Retina (tissue), 1 donor: ENCODE results near the gene FN3K.

Experiments used
- DNase-seq: peaks from one replicate; pipeline ENCODE4 v3.0.0-alpha.2; 2016

The FN3K gene

GRCh38 chr17:82703935-82704865, 31.2 kb upstream of the FN3K start:
- DNase-seq: no peak

- DNase-seq: no peak
Observed at GRCh38 chr17:82704886-82705285, 30.5 kb upstream of the FN3K start.

GRCh38 chr17:82705756-82706155, 29.7 kb upstream of the FN3K start:
- DNase-seq: no peak

DNA sequence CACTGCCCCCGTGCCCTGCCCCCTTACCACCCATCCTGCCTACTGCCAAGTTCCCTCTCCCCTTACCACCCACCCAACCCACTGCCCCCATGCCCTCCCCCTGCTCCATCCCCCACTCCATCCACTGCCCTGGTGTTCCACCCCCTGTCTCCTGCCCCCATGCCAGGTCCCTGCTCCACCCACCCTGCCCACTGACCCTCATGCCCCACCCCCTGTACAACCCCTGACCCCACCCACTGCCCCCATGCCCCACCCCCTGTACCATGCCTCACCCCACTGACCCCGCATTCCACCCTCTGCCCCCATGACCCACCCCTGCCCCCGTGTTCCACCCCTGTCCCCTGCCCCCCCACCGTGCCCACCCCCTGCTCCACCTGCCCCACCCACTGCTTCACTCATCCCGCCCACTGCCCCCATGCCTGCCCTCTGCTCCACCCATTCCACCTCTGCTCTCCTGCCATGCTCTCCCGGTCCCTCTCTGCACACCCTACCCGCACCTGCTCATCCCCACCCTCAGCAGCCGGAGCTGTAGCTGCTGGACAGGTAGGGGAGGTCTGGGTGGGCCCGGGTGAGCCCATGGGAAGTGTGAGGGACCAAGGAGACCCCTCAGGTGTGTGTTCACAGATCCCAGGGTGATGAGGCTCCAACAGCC, 26.3 kb upstream of the FN3K start:
- no peak for DNase-seq

- no peak for DNase-seq
Observed at GRCh38 chr17:82709676-82710498, 25.5 kb upstream of the FN3K start.

- DNase-seq: no peak
Observed at GRCh38 chr17:82710499-82711232, 24.7 kb upstream of the FN3K start.

- DNase-seq: no peak
Observed at GRCh38 chr17:82713071-82713723, 22.2 kb upstream of the FN3K start.

GRCh38 chr17:82716203-82717010, 19.0 kb upstream of the FN3K start, which contains the start of gene FN3KRP:
Gene FN3KRP (plus strand): TSS chr17:82716706. CDS start chr17:82716756, 50 bp downstream.
- peak; percentile 85 for DNase-seq

DNA sequence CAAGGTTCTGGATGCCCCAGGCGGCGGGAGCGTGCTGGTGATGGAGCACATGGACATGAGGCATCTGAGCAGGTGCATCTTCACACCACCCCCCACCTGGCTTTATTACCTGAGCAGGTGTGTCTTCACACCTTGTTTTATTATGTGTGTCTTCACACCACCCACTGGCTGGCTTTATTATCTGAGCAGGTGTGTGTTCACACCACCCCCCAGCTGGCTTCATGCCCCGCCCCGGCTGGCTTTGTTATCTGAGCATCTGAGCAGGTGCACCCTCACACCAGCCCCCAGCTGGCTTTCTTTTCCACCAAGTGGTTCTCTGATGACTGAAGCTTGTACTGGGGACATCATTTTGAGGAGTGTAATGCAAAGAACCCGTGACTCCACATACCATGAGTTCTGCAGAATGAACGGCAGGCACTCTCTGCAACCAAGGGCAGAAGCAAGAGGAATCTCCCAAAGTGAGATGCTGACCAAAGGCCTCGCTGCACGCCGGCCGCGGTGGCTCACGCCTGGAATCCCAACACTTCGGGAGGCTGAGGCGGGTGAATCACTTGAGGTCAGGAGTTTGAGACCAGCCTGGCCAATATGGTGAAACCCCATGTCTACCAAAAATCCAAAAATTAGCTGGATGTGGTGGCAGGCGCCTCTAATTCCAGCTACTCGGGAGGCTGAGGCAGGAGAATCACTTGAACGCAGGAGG, 16.3 kb upstream of the FN3K start:
- DNase-seq: no peak

GRCh38 chr17:82720204-82720603, 15.2 kb upstream of the FN3K start:
- DNase-seq: no peak

- no peak for DNase-seq
Observed at GRCh38 chr17:82722341-82723013, 12.9 kb upstream of the FN3K start.

DNA sequence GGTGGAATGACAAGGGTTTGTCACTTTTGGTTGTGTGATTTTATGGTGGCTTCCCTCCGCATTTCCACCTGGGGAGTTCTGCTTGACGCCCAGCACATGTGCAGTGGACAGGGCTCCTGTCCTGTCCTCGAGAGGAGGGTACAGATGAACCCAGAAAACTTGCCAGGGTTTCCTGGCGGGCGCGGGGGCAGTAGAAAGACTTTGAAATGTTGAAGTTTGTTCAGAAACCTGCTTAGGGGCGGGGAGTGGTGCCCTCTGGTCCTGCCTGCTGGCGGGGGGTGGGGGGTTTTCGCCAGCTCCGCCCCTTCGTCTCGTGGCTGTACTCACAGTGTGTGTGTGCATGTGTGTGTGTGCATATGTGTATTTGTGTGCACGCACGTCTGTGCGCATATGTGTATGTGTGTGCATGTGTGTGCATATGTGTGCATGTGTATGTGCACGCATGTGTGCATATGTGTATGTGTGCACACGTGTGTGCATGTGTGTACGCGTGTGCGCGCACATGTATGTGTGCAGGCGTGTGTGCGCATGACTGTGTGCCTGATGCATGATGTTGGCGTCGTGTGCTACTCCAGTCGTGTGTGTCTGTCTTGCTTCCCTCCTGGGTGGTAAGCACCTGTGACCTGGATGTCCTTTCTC, 12.1 kb upstream of the FN3K start:
- DNase-seq: no peak

GRCh38 chr17:82726427-82726826, 9.0 kb upstream of the FN3K start:
- no peak for DNase-seq

DNA sequence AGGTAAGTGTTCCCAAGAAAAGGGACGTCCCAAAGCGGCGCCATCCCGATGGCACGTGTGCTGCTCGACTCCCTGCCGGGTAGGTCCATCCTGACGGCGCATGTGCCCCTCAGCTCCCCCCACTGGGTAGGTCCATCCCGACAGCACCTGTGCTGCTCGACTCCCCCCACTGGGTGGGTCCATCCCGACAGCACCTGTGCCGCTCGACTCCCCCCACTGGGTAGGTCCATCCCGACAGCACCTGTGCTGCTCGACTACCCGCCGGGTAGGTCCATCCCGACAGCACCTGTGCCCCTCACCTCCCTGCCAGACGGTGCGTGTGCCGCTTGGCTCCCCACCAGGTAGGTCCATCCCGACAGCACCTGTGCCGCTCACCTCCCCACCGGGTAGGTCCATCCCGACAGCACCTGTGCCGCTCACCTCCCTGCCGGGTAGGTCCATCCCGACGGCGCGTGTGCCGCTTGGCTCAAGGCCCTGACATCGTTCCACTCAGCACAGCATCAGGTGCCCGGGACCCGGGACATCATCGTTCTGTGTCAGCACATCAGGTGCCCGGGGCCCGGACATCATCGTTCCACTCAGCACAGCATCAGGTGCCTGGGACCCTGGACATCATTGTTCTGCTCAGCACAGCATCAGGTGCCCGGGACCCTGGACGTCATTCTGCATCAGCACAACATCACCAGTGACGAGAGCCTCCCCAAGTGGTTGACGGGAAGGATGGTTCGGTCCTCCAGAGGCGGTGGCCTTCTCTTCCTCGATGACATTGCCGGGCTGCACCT, 5.7 kb upstream of the FN3K start:
- no peak for DNase-seq

- no peak for DNase-seq
Observed at GRCh38 chr17:82732118-82732743, 3.2 kb upstream of the FN3K start.

- no peak for DNase-seq
Observed at GRCh38 chr17:82736511-82737185, 1.2 kb downstream of the FN3K start.
